K562 (cell line): ENCODE measurements around the gene KCNK6. TPM values are rescaled to one million over a fixed set of nuclear protein-coding genes. Genes with fewer than 3 reads are reported as not detected.

Experiments used
- ASH1L ChIP-seq: fragments of 450-650 bp; IDR thresholded peaks from 2 replicates; pipeline ENCODE4 v1.6.1; 2018; ENCODE audit warnings: borderline replicate concordance, mild to moderate bottlenecking, low read depth; ENCODE audit not compliant: partially characterized antibody
- C11orf30 ChIP-seq: fragments of 450-650 bp; IDR thresholded peaks from 2 replicates; pipeline ENCODE4 v1.6.1; 2016; ENCODE audit warnings: low read depth, mild to moderate bottlenecking
- CBFA2T3 ChIP-seq: fragments of 450-650 bp; IDR thresholded peaks from 2 replicates; pipeline ENCODE4 v1.6.1; 2017
- E2F5 ChIP-seq: sonication (generic); formaldehyde crosslinking; IDR thresholded peaks from 2 replicates; pipeline ENCODE4 v1.8.0; 2022; ENCODE audit warnings: mild to moderate bottlenecking, missing genetic modification reagents
- ELF4 ChIP-seq: fragments of 450-650 bp; formaldehyde crosslinking; IDR thresholded peaks from 2 replicates; pipeline ENCODE4 v1.4.0; 2022; ENCODE audit warnings: missing genetic modification characterization
- ESRRB ChIP-seq: fragments of 250-450 bp; sonication (Bioruptor Pico); IDR thresholded peaks from 2 replicates; pipeline ENCODE4 v1.5.0; 2020; ENCODE audit warnings: mild to moderate bottlenecking, moderate library complexity, borderline replicate concordance
- HBP1 ChIP-seq: fragments of 450-650 bp; formaldehyde crosslinking; IDR thresholded peaks from 2 replicates; pipeline ENCODE4 v1.4.0; 2022; ENCODE audit warnings: missing genetic modification characterization
- LCOR ChIP-seq: sonication (generic); formaldehyde crosslinking; IDR thresholded peaks from 2 replicates; pipeline ENCODE4 v1.8.0; 2022; ENCODE audit warnings: mild to moderate bottlenecking, missing genetic modification reagents
- MCM7 ChIP-seq, 2 experiments: fragments of 450-650 bp; IDR thresholded peaks; 2 replicates each; pipeline ENCODE4 v1.6.1; 2016 to 2018
- MLLT1 ChIP-seq, 2 experiments: fragments of 450-650 bp; IDR thresholded peaks; 2 replicates each; pipeline ENCODE4 v1.6.1; 2016
- MTA3 ChIP-seq: fragments of 450-650 bp; formaldehyde crosslinking; IDR thresholded peaks from 2 replicates; pipeline ENCODE4 v1.6.1; 2017; ENCODE audit warnings: mild to moderate bottlenecking, borderline replicate concordance
- NCOA2 ChIP-seq, 2 experiments: fragments of 450-650 bp; IDR thresholded peaks; 2 replicates each; pipeline ENCODE4 v1.6.1; 2018; ENCODE audit warnings: mild to moderate bottlenecking in 2 of 2, moderate library complexity in 1 of 2; ENCODE audit not compliant: partially characterized antibody in 2 of 2
- NEUROD1 ChIP-seq: fragments of 150-350 bp; IDR thresholded peaks from 2 replicates; pipeline ENCODE4 v1.6.1; 2014; ENCODE audit warnings: borderline replicate concordance, low read length, low read depth; ENCODE audit not compliant: partially characterized antibody
- NFIX ChIP-seq: fragments of 250-450 bp; sonication (Bioruptor Pico); IDR thresholded peaks from 2 replicates; pipeline ENCODE4 v1.4.0; 2020; ENCODE audit warnings: low read depth, mild to moderate bottlenecking, moderate library complexity
- NFRKB ChIP-seq: fragments of 450-650 bp; IDR thresholded peaks from 2 replicates; pipeline ENCODE4 v1.6.1; 2016; ENCODE audit warnings: low read depth
- RAD51 ChIP-seq: fragments of 450-650 bp; IDR thresholded peaks from 2 replicates; pipeline ENCODE4 v1.7.1; 2016; ENCODE audit warnings: low read depth, mild to moderate bottlenecking, borderline replicate concordance
- RCOR1 ChIP-seq, 2 experiments: IDR thresholded peaks; 2 replicates each; pipeline ENCODE4 v1.6.1; 2012; ENCODE audit warnings: low read depth in 2 of 2, low read length in 2 of 2, borderline replicate concordance in 1 of 2, improper control_type of control experiment in 1 of 2
- SMARCC2 ChIP-seq: fragments of 450-650 bp; IDR thresholded peaks from 2 replicates; pipeline ENCODE4 v1.6.1; 2017; ENCODE audit warnings: antibody characterized with exemption, moderate library complexity, mild to moderate bottlenecking, low read depth
- TBP ChIP-seq: optimal IDR thresholded peaks from 2 replicates; pipeline ENCODE3; 2011; ENCODE audit warnings: low read depth, low read length, improper control_type of control experiment
- U2AF2 ChIP-seq: fragments of 200-400 bp; formaldehyde crosslinking; optimal IDR thresholded peaks from 2 replicates; pipeline ENCODE3; 2017; ENCODE audit warnings: low read depth, mild to moderate bottlenecking, low read length
- ZBED1 ChIP-seq: IDR thresholded peaks from 2 replicates; pipeline ENCODE4 v1.6.1; 2014
- ZBTB7A ChIP-seq: IDR thresholded peaks from 2 replicates; pipeline ENCODE4 v1.6.1; 2011; ENCODE audit warnings: low read depth, mild to moderate bottlenecking, low read length, moderate library complexity, borderline replicate concordance; ENCODE audit not compliant: control insufficient read depth
- ZNF134 ChIP-seq: fragments of 250-450 bp; sonication (Bioruptor Pico); conservative IDR thresholded peaks from 2 replicates; pipeline ENCODE4 v1.4.0; 2020
- ZNF740 ChIP-seq, 3 experiments: fragments of 200-800 bp in 1 of 3; sonication (Bioruptor generic) in 1 of 3; sonication (generic) in 1 of 3; formaldehyde crosslinking in 1 of 3; IDR thresholded peaks; 2 replicates each; pipeline versions ENCODE4 v1.6.1 to v1.8.0; 2016 to 2022; ENCODE audit warnings: mild to moderate bottlenecking in 2 of 3, missing compliant biosample characterization in 2 of 3, missing genetic modification characterization in 2 of 3, missing genetic modification reagents in 1 of 3
- ZNF75A ChIP-seq: fragments of 450-650 bp; formaldehyde crosslinking; IDR thresholded peaks from 2 replicates; pipeline ENCODE4 v1.4.0; 2020; ENCODE audit warnings: mild to moderate bottlenecking
- ZNF778 ChIP-seq: fragments of 450-650 bp; formaldehyde crosslinking; IDR thresholded peaks from 2 replicates; pipeline ENCODE4 v1.4.0; 2020; ENCODE audit warnings: mild to moderate bottlenecking, moderate library complexity
- polyA plus RNA-seq, 8 experiments: library from polyadenylated mRNA; depleted of rRNA in 4 of 8; stranded (reverse) in 5 of 8; unstranded in 3 of 8; fragments of >200 nt; fragmentation: Nextera tagmentation in 2 of 8; fragmentation: Illumina TruSeq in 1 of 8; extraction: Ambion mirVana in 2 of 8; extraction: Trizol in 1 of 8; gene quantifications; 2 replicates each; pipeline versions ENCODE4 v1.2.1 to v1.2.3, GENCODE V29; 2011 to 2014; ENCODE audit warnings: inconsistent platforms in 1 of 8, missing spikeins in 1 of 8
- total RNA-seq, 7 experiments: library from RNA; depleted of rRNA in 6 of 7; stranded (reverse); fragments of >200 nt in 6 of 7; fragmentation: Illumina TruSeq in 2 of 7; extraction: Trizol in 2 of 7; gene quantifications; 2 replicates each; pipeline versions ENCODE4 v1.2.1 to v1.2.3, GENCODE V29; 2011 to 2021; ENCODE audit warnings: low replicate concordance in 1 of 7

The KCNK6 gene
- total and polyA plus RNA-seq, 9 of the 15 experiments (the other 6 are each of a cell fraction or from before 2014, with no cell fraction given), result 0.05 to 0.42 (median 0.15) TPM

GRCh38 chr19:38335949-38336637 lies 16.4 kb downstream of the KCNK6 start (continued):
- TF ChIP-seq NFIX (CRISPR knock-in tag) (no peak), NEUROD1 (no peak), SMARCC2 (no peak), ZNF778 (no peak), RAD51 (no peak), ZBED1 (no peak), TBP (peak; percentile 36), MLLT1 (IDR thresholded peaks at IDR 0.05) (peak; percentile 65 to 84; a peak in 2 of 4 replicates), U2AF2 (no peak), ZNF740 (CRISPR knock-in tag; IDR thresholded peaks at IDR 0.05) (no peak), ZNF740 (tag; IDR thresholded peaks at IDR 0.05) (no peak), NCOA2 (IDR thresholded peaks at IDR 0.05; ENCODE audit: partially characterized antibody in 2 of 2) (no peak), ELF4 (CRISPR knock-in tag) (peak; percentile 94), ASH1L (peak; percentile 12), MCM7 (IDR thresholded peaks at IDR 0.05) (no peak), RCOR1 (IDR thresholded peaks at IDR 0.05; ENCODE audit: borderline replicate concordance in 1 of 2, low read depth in 2 of 2, low read length in 2 of 2) (no peak; a peak in 1 of 4 replicates), CBFA2T3 (no peak), ZNF75A (CRISPR knock-in tag) (no peak), E2F5 (CRISPR knock-in tag) (no peak), C11orf30 (no peak), ZBTB7A (no peak), NFRKB (peak; percentile 73), ZNF134 (CRISPR knock-in tag) (no peak), ESRRB (no peak), LCOR (CRISPR knock-in tag) (no peak), MTA3 (peak; percentile 35; the same call in 1 of the 2 replicates), HBP1 (CRISPR knock-in tag) (peak; percentile 92)
